ENCODE measurements around the gene CAMK1G. TPM values are rescaled to one million over a fixed set of nuclear protein-coding genes. Genes with fewer than 3 reads are reported as not detected.

The CAMK1G gene
- total RNA-seq, 1 donor from 2014 or later, result 3.8 TPM

DNA sequence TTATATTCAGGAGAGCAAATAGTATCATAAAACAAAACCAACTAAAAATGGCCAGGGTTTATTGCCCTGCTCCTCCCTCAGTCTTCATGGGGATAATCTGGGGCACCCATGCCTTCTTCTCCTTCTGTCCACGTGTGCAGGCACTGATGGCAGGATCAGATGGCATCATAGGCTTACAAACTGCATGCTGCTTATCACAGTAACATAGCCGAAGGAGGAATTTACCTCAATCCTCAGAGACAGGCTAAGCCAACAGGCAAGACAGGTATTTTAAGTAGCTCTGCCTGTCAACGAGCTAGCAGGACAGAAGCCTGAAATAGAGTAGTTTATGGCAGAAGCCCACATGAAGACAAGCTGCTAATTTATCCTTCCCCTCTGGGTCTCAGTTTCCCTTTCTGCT, 59.3 kb downstream of the CAMK1G start:
- TF ChIP-seq, protein P1, sequence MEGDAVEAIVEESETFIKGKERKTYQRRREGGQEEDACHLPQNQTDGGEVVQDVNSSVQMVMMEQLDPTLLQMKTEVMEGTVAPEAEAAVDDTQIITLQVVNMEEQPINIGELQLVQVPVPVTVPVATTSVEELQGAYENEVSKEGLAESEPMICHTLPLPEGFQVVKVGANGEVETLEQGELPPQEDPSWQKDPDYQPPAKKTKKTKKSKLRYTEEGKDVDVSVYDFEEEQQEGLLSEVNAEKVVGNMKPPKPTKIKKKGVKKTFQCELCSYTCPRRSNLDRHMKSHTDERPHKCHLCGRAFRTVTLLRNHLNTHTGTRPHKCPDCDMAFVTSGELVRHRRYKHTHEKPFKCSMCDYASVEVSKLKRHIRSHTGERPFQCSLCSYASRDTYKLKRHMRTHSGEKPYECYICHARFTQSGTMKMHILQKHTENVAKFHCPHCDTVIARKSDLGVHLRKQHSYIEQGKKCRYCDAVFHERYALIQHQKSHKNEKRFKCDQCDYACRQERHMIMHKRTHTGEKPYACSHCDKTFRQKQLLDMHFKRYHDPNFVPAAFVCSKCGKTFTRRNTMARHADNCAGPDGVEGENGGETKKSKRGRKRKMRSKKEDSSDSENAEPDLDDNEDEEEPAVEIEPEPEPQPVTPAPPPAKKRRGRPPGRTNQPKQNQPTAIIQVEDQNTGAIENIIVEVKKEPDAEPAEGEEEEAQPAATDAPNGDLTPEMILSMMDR (IDR thresholded peaks at IDR 0.05; ENCODE audit: unreplicated experiment), result no peak
- H3K27me3 Mint-ChIP-seq (ENCODE audit: low read depth), result peaks cover 3% of the 10 kb centered on the region
- H3K4me3 Mint-ChIP-seq, result no peak overlapping the region
- peaks cover 41% of the 10 kb centered on the region for H3K4me1 Mint-ChIP-seq
- DNase-seq (ENCODE audit: low spot score in 2 of 2, unreplicated experiment in 2 of 2), result no peak
- no peaks in the 10 kb centered on the region for H3K9me3 Mint-ChIP-seq
- no peaks in the 10 kb centered on the region for H3K36me3 Mint-ChIP-seq
- peak overlapping the region; percentile 48 for H3K27ac Mint-ChIP-seq

DNA sequence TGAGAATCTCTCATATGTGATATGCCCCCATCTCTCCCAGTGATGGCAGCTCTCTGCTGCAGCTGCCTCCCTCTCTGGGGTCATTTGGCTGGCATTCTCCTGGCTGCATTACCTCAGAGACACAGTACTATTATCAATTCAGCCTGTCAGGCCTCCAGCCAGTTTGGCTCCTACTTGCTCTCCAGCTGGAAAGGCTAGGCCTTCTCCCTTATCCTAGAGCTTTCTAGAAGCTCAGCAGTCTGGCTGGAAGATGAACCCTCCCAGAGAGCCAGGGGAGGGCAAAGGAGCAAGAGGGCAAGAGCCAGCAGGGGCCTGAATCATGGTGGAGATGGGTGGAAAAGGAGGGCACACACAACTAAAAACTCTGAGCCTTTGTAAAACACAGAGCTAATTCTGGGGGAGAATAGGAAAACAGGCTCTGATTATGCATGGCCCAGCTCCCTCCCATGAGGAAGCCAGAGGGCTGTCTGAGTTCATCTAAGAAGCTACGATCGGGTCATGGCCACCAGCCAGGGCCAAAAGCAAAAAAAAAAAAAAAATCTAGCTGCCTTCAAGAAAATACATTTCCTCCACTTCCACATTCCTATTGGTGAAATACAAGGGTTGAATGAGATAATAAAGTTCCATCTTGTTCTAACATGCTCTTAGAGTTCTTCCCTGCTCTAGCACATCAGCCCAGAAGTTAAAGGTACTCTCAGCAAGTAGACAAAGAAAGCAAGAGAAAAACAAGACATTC, 59.9 kb downstream of the CAMK1G start:
- H3K27me3 Mint-ChIP-seq (ENCODE audit: low read depth), result no peaks in the 10 kb centered on the region
- TF ChIP-seq, protein P1 (IDR thresholded peaks at IDR 0.05; ENCODE audit: unreplicated experiment), result no peak
- no peak overlapping the region for H3K4me3 Mint-ChIP-seq
- DNase-seq (ENCODE audit: low spot score in 2 of 2, unreplicated experiment in 2 of 2), result no peak
- H3K9me3 Mint-ChIP-seq, result no peaks in the 10 kb centered on the region
- H3K27ac Mint-ChIP-seq, result peak overlapping the region; percentile 48
- no peaks in the 10 kb centered on the region for H3K36me3 Mint-ChIP-seq
- peaks cover 47% of the 10 kb centered on the region for H3K4me1 Mint-ChIP-seq

DNA sequence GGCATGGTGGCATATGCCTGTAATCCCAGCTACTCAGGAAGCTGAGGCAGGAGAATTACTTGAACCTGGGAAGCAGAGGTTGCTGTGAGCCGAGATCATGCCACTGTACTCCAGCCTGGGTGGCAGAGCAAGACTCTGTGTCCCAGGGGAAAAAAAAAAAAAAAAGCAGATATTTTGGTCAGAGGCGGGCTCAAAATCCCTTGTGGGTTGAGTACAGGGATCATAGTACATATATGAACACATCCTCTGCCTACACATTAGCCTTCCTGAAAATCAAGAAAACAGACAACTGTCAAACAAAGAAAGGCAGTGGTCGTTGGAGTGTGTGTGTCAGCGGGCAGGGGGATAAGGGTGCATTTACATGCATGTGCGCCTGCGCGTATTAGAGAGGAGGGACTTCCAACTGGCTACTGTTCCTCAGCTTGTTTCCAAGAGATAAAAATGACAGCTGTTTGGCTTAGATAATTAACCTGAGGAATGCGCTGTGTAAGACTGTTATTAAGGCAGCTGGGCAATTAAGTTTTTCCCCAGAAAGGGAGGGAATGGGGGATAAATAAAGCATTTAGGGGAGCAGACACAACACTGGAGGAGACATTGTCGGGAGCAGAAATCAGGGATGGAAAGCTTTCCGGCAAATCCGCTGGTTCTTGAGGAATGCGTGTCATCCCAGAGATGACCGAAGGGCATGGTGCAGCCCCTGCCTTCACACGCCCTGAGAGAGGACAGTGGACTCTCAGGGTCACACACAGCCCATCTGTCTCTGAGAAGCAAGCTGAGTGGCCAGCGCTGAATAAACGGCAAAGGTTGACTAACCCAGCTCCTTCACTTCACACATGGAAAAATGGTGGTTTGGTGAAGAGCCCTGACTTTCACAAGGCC, 62.3 kb downstream of the CAMK1G start:
- H3K27me3 Mint-ChIP-seq (ENCODE audit: low read depth), result no peaks in the 10 kb centered on the region
- DNase-seq (ENCODE audit: low spot score in 2 of 2, unreplicated experiment in 2 of 2), result no peak

DNA sequence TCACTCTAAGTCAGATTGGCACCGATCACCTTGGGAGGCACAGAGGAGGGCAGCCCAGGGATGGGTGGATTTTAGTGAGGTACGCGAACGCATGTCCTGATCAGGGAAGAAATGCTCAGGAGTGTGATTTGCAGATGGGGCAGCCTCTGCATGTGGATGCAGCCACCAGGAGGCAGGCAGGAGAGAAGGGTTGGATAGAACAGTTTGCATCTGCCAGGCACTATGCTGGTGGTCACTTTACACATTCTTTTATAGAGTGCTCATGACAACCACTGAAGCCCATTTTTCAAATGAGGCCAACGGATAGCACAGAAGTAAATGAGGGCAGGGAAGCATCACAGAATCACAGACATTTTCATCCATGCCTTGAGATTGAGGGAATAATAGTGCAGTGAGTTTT, 63.0 kb downstream of the CAMK1G start:
- H3K9me3 Mint-ChIP-seq, result no peaks in the 10 kb centered on the region
- H3K36me3 Mint-ChIP-seq, result no peaks in the 10 kb centered on the region
- peaks cover 62% of the 10 kb centered on the region for H3K4me1 Mint-ChIP-seq
- no peaks in the 10 kb centered on the region for H3K27me3 Mint-ChIP-seq (ENCODE audit: low read depth)
- TF ChIP-seq, protein P1 (IDR thresholded peaks at IDR 0.05; ENCODE audit: unreplicated experiment), result no peak
- no peak overlapping the region for H3K4me3 Mint-ChIP-seq
- DNase-seq (ENCODE audit: low spot score in 2 of 2, unreplicated experiment in 2 of 2), result no peak
- H3K27ac Mint-ChIP-seq, result no peak overlapping the region

More for the DNA sequence above, 62.3 kb downstream of the CAMK1G start:
- Mint-ChIP-seq H3K36me3 (no peaks in the 10 kb centered on the region), H3K4me3 (no peak overlapping the region), H3K4me1 (peaks cover 57% of the 10 kb centered on the region), H3K9me3 (no peaks in the 10 kb centered on the region), H3K27ac (no peak overlapping the region)
- TF ChIP-seq, protein P1 (IDR thresholded peaks at IDR 0.05; ENCODE audit: unreplicated experiment), result no peak

DNA sequence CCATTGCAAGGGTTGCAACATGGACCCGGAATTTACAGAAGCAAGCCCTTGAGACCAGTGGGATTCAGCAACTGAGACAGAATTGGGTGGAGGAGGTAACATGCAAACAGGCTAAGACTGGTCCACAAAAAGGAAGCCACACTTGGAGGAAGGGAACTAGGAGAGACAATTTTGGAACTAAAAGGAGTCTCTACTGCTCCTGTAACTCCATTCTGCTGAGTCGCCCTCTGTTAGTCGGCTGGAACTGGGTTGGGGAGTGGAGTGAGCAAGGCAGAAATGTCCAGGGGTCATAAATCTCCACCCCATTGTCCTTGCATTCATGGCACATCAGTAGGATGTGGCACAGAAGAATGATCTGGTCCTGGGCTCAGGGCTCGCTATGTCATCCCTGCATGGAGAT, 63.6 kb downstream of the CAMK1G start:
- H3K27me3 Mint-ChIP-seq (ENCODE audit: low read depth), result no peaks in the 10 kb centered on the region
- H3K9me3 Mint-ChIP-seq, result no peaks in the 10 kb centered on the region
- peaks cover 63% of the 10 kb centered on the region for H3K4me1 Mint-ChIP-seq
- H3K4me3 Mint-ChIP-seq, result no peak overlapping the region
- TF ChIP-seq, protein P1 (IDR thresholded peaks at IDR 0.05; ENCODE audit: unreplicated experiment), result no peak
- H3K27ac Mint-ChIP-seq, result no peak overlapping the region
- H3K36me3 Mint-ChIP-seq, result no peaks in the 10 kb centered on the region
- DNase-seq (ENCODE audit: low spot score in 2 of 2, unreplicated experiment in 2 of 2), result no peak
